CD4-positive, alpha-beta memory T cell (primary cell): Measurements from ENCODE around the gene UNCX. TPM values are rescaled to one million over a fixed set of nuclear protein-coding genes. Genes with fewer than 3 reads are reported as not detected.

Experiments used
- CTCF ChIA-PET: fragments of 350-600 bp; sonication (Branson Sonifier 250); formaldehyde crosslinking; loops from one replicate; lab custom pipeline; 2021; ENCODE audit warnings: inconsistent platforms; ENCODE audit not compliant: partially characterized antibody; lab: Charles Lee
- POLR2A ChIA-PET: fragments of 350-600 bp; sonication (Branson Sonifier 250); formaldehyde crosslinking; loops from one replicate; lab custom pipeline; 2021; ENCODE audit not compliant: partially characterized antibody; lab: Charles Lee
- DNase-seq, 5 donors: peaks; one replicate each; pipeline versions ENCODE4 v3.0.0 to v3.0.0-alpha.2; 2020 to 2022; ENCODE audit warnings: mixed read lengths in 1 of 5
- H3K27ac ChIP-seq: one replicate; pipeline ENCODE4 v1.7.0; 2013; ENCODE audit warnings: low read depth, low read length
- H3K27me3 ChIP-seq: 2 replicates; pipeline ENCODE4 v1.7.0; 2013; ENCODE audit warnings: mild to moderate bottlenecking, low read length, moderate library complexity; ENCODE audit not compliant: insufficient read depth
- H3K36me3 ChIP-seq: 2 replicates; pipeline ENCODE4 v1.7.0; 2013; ENCODE audit warnings: mild to moderate bottlenecking, low read length, moderate library complexity; ENCODE audit not compliant: insufficient read depth
- H3K4me1 ChIP-seq: 2 replicates; pipeline ENCODE4 v1.7.0; 2013; ENCODE audit warnings: mild to moderate bottlenecking, low read length, moderate library complexity; ENCODE audit not compliant: insufficient read depth
- H3K4me3 ChIP-seq, 2 donors: one replicate each; pipeline ENCODE4 v1.7.0; 2013; ENCODE audit warnings: low read length in 2 of 2, mild to moderate bottlenecking in 1 of 2
- H3K9me3 ChIP-seq, 2 donors: one replicate each; pipeline ENCODE4 v1.7.0; 2013; ENCODE audit warnings: low read length in 2 of 2, control low read depth in 1 of 2; ENCODE audit not compliant: control insufficient read depth in 1 of 2
- H3K27ac Mint-ChIP-seq, 7 donors: one replicate each; pipeline ENCODE4 v1.8.0; 2020 to 2021; ENCODE audit warnings: mixed read lengths in 7 of 7, mild to moderate bottlenecking in 6 of 7, inconsistent platforms in 3 of 7, moderate library complexity in 3 of 7
- H3K27me3 Mint-ChIP-seq, 2 donors: one replicate each; pipeline ENCODE4 v1.8.0; 2020 to 2021; ENCODE audit warnings: mixed read lengths in 2 of 2
- H3K36me3 Mint-ChIP-seq, 2 donors: one replicate each; pipeline ENCODE4 v1.8.0; 2020 to 2021; ENCODE audit warnings: mixed read lengths in 2 of 2, inconsistent platforms in 1 of 2, mild to moderate bottlenecking in 1 of 2
- H3K4me1 Mint-ChIP-seq, 4 donors: one replicate each; pipeline ENCODE4 v1.8.0; 2020 to 2021; ENCODE audit warnings: mixed read lengths in 4 of 4, mild to moderate bottlenecking in 1 of 4
- H3K4me3 Mint-ChIP-seq, 8 donors: one replicate each; pipeline ENCODE4 v1.8.0; 2020 to 2021; ENCODE audit warnings: mixed read lengths in 8 of 8, mild to moderate bottlenecking in 7 of 8, moderate library complexity in 6 of 8, inconsistent platforms in 3 of 8
- H3K9me3 Mint-ChIP-seq, 8 donors: one replicate each; pipeline ENCODE4 v1.8.0; 2020 to 2021; ENCODE audit warnings: mixed read lengths in 8 of 8, mild to moderate bottlenecking in 5 of 8, inconsistent platforms in 3 of 8, moderate library complexity in 1 of 8
- intact Hi-C: fragments of 100-400 bp; cut with micrococcal nuclease; formaldehyde crosslinking; loops from one replicate; pipeline ENCODE4 v1.15.1; 2023
- polyA plus RNA-seq, 2 donors: library from polyadenylated mRNA; unstranded; fragments of 300-500 nt; fragmentation: Illumina TruSeq; gene quantifications; one replicate each; pipeline ENCODE4 v1.2.3, GENCODE V29; 2021
- total RNA-seq, 2 experiments: library from RNA; stranded (reverse); gene quantifications; one replicate each; pipeline ENCODE4 v1.2.3, GENCODE V29; 2021

Gene UNCX
- total and polyA plus RNA-seq, 4 experiments from 2014 or later: not detected

- CTCF ChIA-PET: no interaction called here
- no peak overlapping the region for H3K4me3 Mint-ChIP-seq
- no peak for DNase-seq
- Histone ChIP-seq H3K4me3 (no peak overlapping the region), H3K4me1 (peaks cover 5% of the 10 kb centered on the region), H3K36me3 (no peaks in the 10 kb centered on the region), H3K9me3 (no peaks in the 10 kb centered on the region), H3K27ac (no peak overlapping the region), H3K27me3 (peaks cover 63% of the 10 kb centered on the region)
- POLR2A ChIA-PET: no interaction called here
- peak overlapping the region in 2 of 7 donors; percentile 9 to 62 for H3K27ac Mint-ChIP-seq
- intact Hi-C loops: no loop called here
- peaks cover 5 to 26% (median 10%) of the 10 kb centered on the region in 4 donors for H3K4me1 Mint-ChIP-seq
- H3K27me3 Mint-ChIP-seq: peaks cover 38 to 46% of the 10 kb centered on the region in 2 donors
- no peaks in the 10 kb centered on the region for H3K36me3 Mint-ChIP-seq
- H3K9me3 Mint-ChIP-seq: peaks cover 0 to 21% (median 0%) of the 10 kb centered on the region in 8 donors
These were observed 3.3 kb upstream of the UNCX start for GRCh38 chr7:1229202-1229947.

GRCh38 chr7:1229956-1230355, 2.7 kb upstream of the UNCX start:
- Mint-ChIP-seq H3K4me1 (peaks cover 10 to 32% (median 15%) of the 10 kb centered on the region in 4 donors), H3K36me3 (no peaks in the 10 kb centered on the region), H3K9me3 (peaks cover 0 to 26% (median 0%) of the 10 kb centered on the region in 8 donors), H3K27me3 (peaks cover 43 to 51% of the 10 kb centered on the region in 2 donors), H3K4me3 (no peak overlapping the region), H3K27ac (no peak overlapping the region)
- POLR2A ChIA-PET: no interaction called here
- Histone ChIP-seq H3K27ac (no peak overlapping the region), H3K4me3 (no peak overlapping the region), H3K36me3 (no peaks in the 10 kb centered on the region), H3K4me1 (peaks cover 11% of the 10 kb centered on the region), H3K9me3 (no peaks in the 10 kb centered on the region), H3K27me3 (peaks cover 64% of the 10 kb centered on the region)
- DNase-seq: no peak
- CTCF ChIA-PET: no interaction called here
- intact Hi-C loops: no loop called here

- H3K9me3 Mint-ChIP-seq: peaks cover 0 to 26% (median 0%) of the 10 kb centered on the region in 8 donors
- no peaks in the 10 kb centered on the region for H3K9me3 ChIP-seq
- no peak overlapping the region for H3K4me3 ChIP-seq
- H3K4me3 Mint-ChIP-seq: peak overlapping the region in 4 of 8 donors; percentile 13 to 41 (median 26)
- ChIA-PET CTCF (no interaction called here), POLR2A (no interaction called here)
- DNase-seq: no peak
- peaks cover 17% of the 10 kb centered on the region for H3K4me1 ChIP-seq
- no peaks in the 10 kb centered on the region for H3K36me3 ChIP-seq
- H3K27ac ChIP-seq: no peak overlapping the region
- peak overlapping the region in 2 of 7 donors; percentile 70 to 89 for H3K27ac Mint-ChIP-seq
- H3K36me3 Mint-ChIP-seq: no peaks in the 10 kb centered on the region
- peaks cover 12 to 34% (median 17%) of the 10 kb centered on the region in 4 donors for H3K4me1 Mint-ChIP-seq
- H3K27me3 Mint-ChIP-seq: peaks cover 45 to 50% of the 10 kb centered on the region in 2 donors
- intact Hi-C loops: no loop called here
- H3K27me3 ChIP-seq: peaks cover 63% of the 10 kb centered on the region
These were observed 2.1 kb upstream of the UNCX start for GRCh38 chr7:1230411-1231213.

GRCh38 chr7:1231214-1232102, 1.2 kb upstream of the UNCX start:
- CTCF ChIA-PET: no interaction called here
- H3K4me3 Mint-ChIP-seq: peak overlapping the region in 7 of 8 donors; percentile 17 to 76 (median 70)
- no peak for DNase-seq
- Histone ChIP-seq H3K9me3 (no peaks in the 10 kb centered on the region), H3K27me3 (peaks cover 56% of the 10 kb centered on the region), H3K36me3 (no peaks in the 10 kb centered on the region), H3K27ac (no peak overlapping the region), H3K4me3 (no peak overlapping the region), H3K4me1 (peaks cover 19% of the 10 kb centered on the region)
- peaks cover 12 to 28% (median 19%) of the 10 kb centered on the region in 4 donors for H3K4me1 Mint-ChIP-seq
- POLR2A ChIA-PET: no interaction called here
- H3K27ac Mint-ChIP-seq: peak overlapping the region in 3 of 7 donors; percentile 57 to 89 (median 74)
- no peaks in the 10 kb centered on the region for H3K36me3 Mint-ChIP-seq
- H3K27me3 Mint-ChIP-seq: peaks cover 41 to 43% of the 10 kb centered on the region in 2 donors
- peaks cover 0 to 23% (median 0%) of the 10 kb centered on the region in 8 donors for H3K9me3 Mint-ChIP-seq
- intact Hi-C loops: no loop called here

GRCh38 chr7:1232103-1232466, 587 bp upstream of the UNCX start:
- ChIA-PET CTCF (no interaction called here), POLR2A (no interaction called here)
- Histone ChIP-seq H3K4me1 (peaks cover 19% of the 10 kb centered on the region), H3K27ac (no peak overlapping the region), H3K4me3 (no peak overlapping the region), H3K36me3 (no peaks in the 10 kb centered on the region), H3K27me3 (peaks cover 50% of the 10 kb centered on the region), H3K9me3 (no peaks in the 10 kb centered on the region)
- Mint-ChIP-seq H3K27me3 (peaks cover 38% of the 10 kb centered on the region in 2 donors), H3K9me3 (peaks cover 0 to 24% (median 0%) of the 10 kb centered on the region in 8 donors), H3K4me1 (peaks cover 12 to 28% (median 19%) of the 10 kb centered on the region in 4 donors), H3K36me3 (no peaks in the 10 kb centered on the region), H3K4me3 (peak overlapping the region in 7 of 8 donors; percentile 39 to 76 (median 70)), H3K27ac (peak overlapping the region in 3 of 7 donors; percentile 27 to 89 (median 63))
- intact Hi-C loops: no loop called here
- no peak for DNase-seq

- H3K27me3 ChIP-seq: peaks cover 48% of the 10 kb centered on the region
- intact Hi-C loops: no loop called here
These were observed 819 bp downstream of the UNCX start for GRCh38 chr7:1233333-1234048.

More at GRCh38 chr7:1233333-1234048, 819 bp downstream of the UNCX start:
- Mint-ChIP-seq H3K9me3 (peaks cover 0 to 27% (median 0%) of the 10 kb centered on the region in 8 donors), H3K4me3 (no peak overlapping the region), H3K27ac (peak overlapping the region in 1 of 7 donors; percentile 91), H3K36me3 (no peaks in the 10 kb centered on the region), H3K4me1 (peaks cover 14 to 28% (median 20%) of the 10 kb centered on the region in 4 donors), H3K27me3 (peaks cover 32 to 34% of the 10 kb centered on the region in 2 donors)
- DNase-seq: no peak
- no peaks in the 10 kb centered on the region for H3K36me3 ChIP-seq
- H3K27ac ChIP-seq: no peak overlapping the region
- peaks cover 19% of the 10 kb centered on the region for H3K4me1 ChIP-seq
- CTCF ChIA-PET: no interaction called here
- H3K4me3 ChIP-seq: no peak overlapping the region
- POLR2A ChIA-PET: interaction anchor here (1.0 kb wide), 1 partner anchor 12 kb away, joined by 3 read pairs; no protein-coding TSS in a partner anchor
- no peaks in the 10 kb centered on the region for H3K9me3 ChIP-seq
